OCI-LY7 (cell line): ENCODE measurements around the gene BLCAP.

ENCODE experiments used
- EZH2phosphoT487 ChIP-seq: fragments of 200-600 bp; sonication (generic); IDR thresholded peaks from 2 replicates; pipeline ENCODE4 v1.6.1; 2018; ENCODE audit warnings: low read depth, borderline replicate concordance, mild to moderate bottlenecking, mixed run types, antibody characterized with exemption, low read length, moderate library complexity, mixed read lengths
- TF ChIP-seq, protein P1 (sequence below): fragments of 200-600 bp; sonication (generic); conservative IDR thresholded peaks from 2 replicates; pipeline ENCODE4 v1.5.1; 2014; ENCODE audit warnings: mild to moderate bottlenecking, antibody characterized with exemption, low read length, moderate library complexity, mixed read lengths

DNA sequence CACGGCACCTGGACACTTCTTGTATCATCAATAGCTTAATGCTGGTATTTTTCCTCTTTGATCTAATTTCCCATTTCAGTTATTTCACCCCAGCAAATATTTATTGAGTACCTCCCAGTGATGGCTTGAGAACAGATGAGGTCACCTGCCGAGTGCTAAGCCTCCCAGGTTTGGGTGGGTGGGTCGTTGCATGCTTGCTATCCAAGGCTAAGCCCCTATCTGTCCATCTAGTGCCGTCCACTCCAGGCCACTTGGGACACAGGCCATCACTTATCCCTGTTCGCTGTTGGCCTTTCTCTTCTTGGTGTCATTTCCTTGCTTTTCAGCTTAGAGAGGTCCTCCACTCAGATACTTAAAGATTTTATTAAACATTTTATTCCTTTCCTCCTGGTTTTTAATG is 17.4 kb downstream of the BLCAP start:
- TF ChIP-seq, protein P1, sequence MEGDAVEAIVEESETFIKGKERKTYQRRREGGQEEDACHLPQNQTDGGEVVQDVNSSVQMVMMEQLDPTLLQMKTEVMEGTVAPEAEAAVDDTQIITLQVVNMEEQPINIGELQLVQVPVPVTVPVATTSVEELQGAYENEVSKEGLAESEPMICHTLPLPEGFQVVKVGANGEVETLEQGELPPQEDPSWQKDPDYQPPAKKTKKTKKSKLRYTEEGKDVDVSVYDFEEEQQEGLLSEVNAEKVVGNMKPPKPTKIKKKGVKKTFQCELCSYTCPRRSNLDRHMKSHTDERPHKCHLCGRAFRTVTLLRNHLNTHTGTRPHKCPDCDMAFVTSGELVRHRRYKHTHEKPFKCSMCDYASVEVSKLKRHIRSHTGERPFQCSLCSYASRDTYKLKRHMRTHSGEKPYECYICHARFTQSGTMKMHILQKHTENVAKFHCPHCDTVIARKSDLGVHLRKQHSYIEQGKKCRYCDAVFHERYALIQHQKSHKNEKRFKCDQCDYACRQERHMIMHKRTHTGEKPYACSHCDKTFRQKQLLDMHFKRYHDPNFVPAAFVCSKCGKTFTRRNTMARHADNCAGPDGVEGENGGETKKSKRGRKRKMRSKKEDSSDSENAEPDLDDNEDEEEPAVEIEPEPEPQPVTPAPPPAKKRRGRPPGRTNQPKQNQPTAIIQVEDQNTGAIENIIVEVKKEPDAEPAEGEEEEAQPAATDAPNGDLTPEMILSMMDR, result no peak
- no peak for TF ChIP-seq EZH2phosphoT487
